GM12872 (cell line): ENCODE measurements around the gene VPS52.

Experiments used
- CTCF ChIP-seq: IDR thresholded peaks from 3 replicates; pipeline ENCODE4 v1.5.1; 2011; ENCODE audit warnings: low read depth, mild to moderate bottlenecking, low read length, moderate library complexity; ENCODE audit not compliant: insufficient read depth

Gene VPS52

GRCh38 chr6:33298773-33299236, 27.1 kb upstream of the VPS52 start, which contains the start of gene RGL2:
Gene RGL2, minus strand, starts transcription at chr6:33298942. Its CDS starts 332 bp downstream, at chr6:33298610.
- no peak for TF ChIP-seq CTCF

- peak; percentile 26; the same call in 1 of the 3 replicates for TF ChIP-seq CTCF
These were observed 26.5 kb upstream of the VPS52 start for GRCh38 chr6:33297956-33298772.

GRCh38 chr6:33297406-33297955, 25.8 kb upstream of the VPS52 start:
- no peak for TF ChIP-seq CTCF

GRCh38 chr6:33296797-33297405, 25.2 kb upstream of the VPS52 start:
- no peak for TF ChIP-seq CTCF

GRCh38 chr6:33295621-33296369, 24.1 kb upstream of the VPS52 start:
- TF ChIP-seq CTCF = no peak

- TF ChIP-seq CTCF = no peak
These were observed 22.6 kb upstream of the VPS52 start for GRCh38 chr6:33294086-33294823.
